ENCODE measurements around the gene ENPP5. TPM values are rescaled to one million over a fixed set of nuclear protein-coding genes. Genes with fewer than 3 reads are reported as not detected.

The ENPP5 gene
- total and polyA plus RNA-seq, 4 experiments from 2014 or later: 0.89 to 2.1 (median 1.6) TPM

GRCh38 chr6:46211917-46212316 is 41.1 kb upstream of the ENPP5 start:
- no peak for DNase-seq
- H3K27me3 ChIP-seq (ENCODE audit: insufficient read depth, low read length): no peaks in the 10 kb centered on the region
- H3K4me1 Mint-ChIP-seq: no peaks in the 10 kb centered on the region
- H3K9me3 Mint-ChIP-seq: peaks cover 0 to 4% (median under 1%) of the 10 kb centered on the region in 8 donors
- no peaks in the 10 kb centered on the region for H3K4me1 ChIP-seq (ENCODE audit: insufficient read depth, low read length)
- CTCF ChIA-PET (ENCODE audit: partially characterized antibody): interaction anchor here (1.1 kb wide), 1 partner anchor 9 kb away, joined by 3 read pairs; no protein-coding TSS in a partner anchor
- H3K4me3 Mint-ChIP-seq: no peak overlapping the region
- no peak overlapping the region for H3K27ac ChIP-seq (ENCODE audit: low read depth, low read length)
- no peaks in the 10 kb centered on the region for H3K27me3 Mint-ChIP-seq
- POLR2A ChIA-PET (ENCODE audit: partially characterized antibody): no interaction called here
- no peak overlapping the region for H3K27ac Mint-ChIP-seq
- no peaks in the 10 kb centered on the region for H3K36me3 ChIP-seq (ENCODE audit: insufficient read depth, low read length)
- no peak overlapping the region for H3K4me3 ChIP-seq (ENCODE audit: low read length in 2 of 2)
- intact Hi-C loops (cut with micrococcal nuclease): no loop called here
- no peaks in the 10 kb centered on the region for H3K36me3 Mint-ChIP-seq
- no peaks in the 10 kb centered on the region for H3K9me3 ChIP-seq (ENCODE audit: control insufficient read depth in 1 of 2, low read length in 2 of 2)

GRCh38 chr6:46210294-46210693 is 39.5 kb upstream of the ENPP5 start:
- Mint-ChIP-seq H3K27me3 (peaks cover 0 to 3% of the 10 kb centered on the region in 2 donors), H3K4me1 (no peaks in the 10 kb centered on the region), H3K36me3 (no peaks in the 10 kb centered on the region), H3K27ac (no peak overlapping the region), H3K4me3 (no peak overlapping the region), H3K9me3 (peaks cover 0 to 4% (median under 1%) of the 10 kb centered on the region in 8 donors)
- CTCF ChIA-PET (ENCODE audit: partially characterized antibody): no interaction called here
- POLR2A ChIA-PET (ENCODE audit: partially characterized antibody): no interaction called here
- DNase-seq: no peak
- Histone ChIP-seq H3K4me3 (ENCODE audit: low read length in 2 of 2) (no peak overlapping the region), H3K4me1 (ENCODE audit: insufficient read depth, low read length) (no peaks in the 10 kb centered on the region), H3K27ac (ENCODE audit: low read depth, low read length) (no peak overlapping the region), H3K36me3 (ENCODE audit: insufficient read depth, low read length) (no peaks in the 10 kb centered on the region), H3K9me3 (ENCODE audit: control insufficient read depth in 1 of 2, low read length in 2 of 2) (no peaks in the 10 kb centered on the region), H3K27me3 (ENCODE audit: insufficient read depth, low read length) (no peaks in the 10 kb centered on the region)
- intact Hi-C loops (cut with micrococcal nuclease): no loop called here

- no peaks in the 10 kb centered on the region for H3K36me3 ChIP-seq (ENCODE audit: insufficient read depth, low read length)
- no peak overlapping the region for H3K4me3 ChIP-seq (ENCODE audit: low read length in 2 of 2)
- H3K9me3 ChIP-seq (ENCODE audit: control insufficient read depth in 1 of 2, low read length in 2 of 2): no peaks in the 10 kb centered on the region
- no peak overlapping the region for H3K4me3 Mint-ChIP-seq
- POLR2A ChIA-PET (ENCODE audit: partially characterized antibody): no interaction called here
- no peaks in the 10 kb centered on the region for H3K36me3 Mint-ChIP-seq
- H3K9me3 Mint-ChIP-seq: peaks cover 0 to 3% (median under 1%) of the 10 kb centered on the region in 8 donors
- H3K4me1 ChIP-seq (ENCODE audit: insufficient read depth, low read length): no peaks in the 10 kb centered on the region
- CTCF ChIA-PET (ENCODE audit: partially characterized antibody): no interaction called here
- H3K4me1 Mint-ChIP-seq: no peaks in the 10 kb centered on the region
- H3K27ac ChIP-seq (ENCODE audit: low read depth, low read length): no peak overlapping the region
- peaks cover 0 to 3% of the 10 kb centered on the region in 2 donors for H3K27me3 Mint-ChIP-seq
- no peak for DNase-seq
- H3K27ac Mint-ChIP-seq: no peak overlapping the region
- intact Hi-C loops (cut with micrococcal nuclease): no loop called here
- no peaks in the 10 kb centered on the region for H3K27me3 ChIP-seq (ENCODE audit: insufficient read depth, low read length)
These were observed 37.5 kb upstream of the ENPP5 start for GRCh38 chr6:46208303-46208702.

- CTCF ChIA-PET (ENCODE audit: partially characterized antibody): interaction anchor here (0.6 kb wide), 1 partner anchor 10 kb away, joined by 3 read pairs; no protein-coding TSS in a partner anchor
- no peak overlapping the region for H3K27ac Mint-ChIP-seq
- Histone ChIP-seq H3K4me1 (ENCODE audit: insufficient read depth, low read length) (no peaks in the 10 kb centered on the region), H3K36me3 (ENCODE audit: insufficient read depth, low read length) (no peaks in the 10 kb centered on the region), H3K9me3 (ENCODE audit: control insufficient read depth in 1 of 2, low read length in 2 of 2) (no peaks in the 10 kb centered on the region), H3K4me3 (ENCODE audit: low read length in 2 of 2) (no peak overlapping the region), H3K27me3 (ENCODE audit: insufficient read depth, low read length) (no peaks in the 10 kb centered on the region), H3K27ac (ENCODE audit: low read depth, low read length) (no peak overlapping the region)
- intact Hi-C loops (cut with micrococcal nuclease): no loop called here
- DNase-seq: no peak
- no peak overlapping the region for H3K4me3 Mint-ChIP-seq
- POLR2A ChIA-PET (ENCODE audit: partially characterized antibody): no interaction called here
- peaks cover 0 to 6% (median 1%) of the 10 kb centered on the region in 8 donors for H3K9me3 Mint-ChIP-seq
- peaks cover 0 to 3% of the 10 kb centered on the region in 2 donors for H3K27me3 Mint-ChIP-seq
- no peaks in the 10 kb centered on the region for H3K36me3 Mint-ChIP-seq
- H3K4me1 Mint-ChIP-seq: no peaks in the 10 kb centered on the region
These were observed 36.4 kb upstream of the ENPP5 start for GRCh38 chr6:46207174-46207573.

GRCh38 chr6:46204880-46205650 is 34.3 kb upstream of the ENPP5 start:
- peaks cover 0 to 3% of the 10 kb centered on the region in 2 donors for H3K27me3 Mint-ChIP-seq
- no peak for DNase-seq
- Histone ChIP-seq H3K4me1 (ENCODE audit: insufficient read depth, low read length) (no peaks in the 10 kb centered on the region), H3K27me3 (ENCODE audit: insufficient read depth, low read length) (no peaks in the 10 kb centered on the region), H3K27ac (ENCODE audit: low read depth, low read length) (no peak overlapping the region), H3K36me3 (ENCODE audit: insufficient read depth, low read length) (no peaks in the 10 kb centered on the region), H3K9me3 (ENCODE audit: control insufficient read depth in 1 of 2, low read length in 2 of 2) (no peaks in the 10 kb centered on the region), H3K4me3 (ENCODE audit: low read length in 2 of 2) (no peak overlapping the region)
- no peak overlapping the region for H3K27ac Mint-ChIP-seq
- H3K9me3 Mint-ChIP-seq: peaks cover 0 to 4% (median 1%) of the 10 kb centered on the region in 8 donors
- ChIA-PET POLR2A (ENCODE audit: partially characterized antibody) (no interaction called here), CTCF (ENCODE audit: partially characterized antibody) (no interaction called here)
- no peaks in the 10 kb centered on the region for H3K4me1 Mint-ChIP-seq
- H3K36me3 Mint-ChIP-seq: no peaks in the 10 kb centered on the region
- H3K4me3 Mint-ChIP-seq: no peak overlapping the region
- intact Hi-C loops (cut with micrococcal nuclease): no loop called here

- ChIA-PET POLR2A (ENCODE audit: partially characterized antibody) (no interaction called here), CTCF (ENCODE audit: partially characterized antibody) (no interaction called here)
- no peak overlapping the region for H3K4me3 Mint-ChIP-seq
These were observed 32.8 kb upstream of the ENPP5 start for GRCh38 chr6:46203391-46204177.

GRCh38 chr6:46201702-46202101 is 30.9 kb upstream of the ENPP5 start:
- no peak overlapping the region for H3K4me3 Mint-ChIP-seq
- Histone ChIP-seq H3K36me3 (ENCODE audit: insufficient read depth, low read length) (no peaks in the 10 kb centered on the region), H3K27ac (ENCODE audit: low read depth, low read length) (no peak overlapping the region), H3K9me3 (ENCODE audit: control insufficient read depth in 1 of 2, low read length in 2 of 2) (no peaks in the 10 kb centered on the region), H3K4me1 (ENCODE audit: insufficient read depth, low read length) (no peaks in the 10 kb centered on the region), H3K4me3 (ENCODE audit: low read length in 2 of 2) (no peak overlapping the region), H3K27me3 (ENCODE audit: insufficient read depth, low read length) (no peaks in the 10 kb centered on the region)
- DNase-seq: no peak
- ChIA-PET CTCF (ENCODE audit: partially characterized antibody) (no interaction called here), POLR2A (ENCODE audit: partially characterized antibody) (no interaction called here)
- H3K4me1 Mint-ChIP-seq: no peaks in the 10 kb centered on the region
- no peaks in the 10 kb centered on the region for H3K36me3 Mint-ChIP-seq
- peaks cover 0 to 4% (median 0%) of the 10 kb centered on the region in 8 donors for H3K9me3 Mint-ChIP-seq
- H3K27ac Mint-ChIP-seq: no peak overlapping the region
- H3K27me3 Mint-ChIP-seq: peaks cover 0 to 5% of the 10 kb centered on the region in 2 donors
- intact Hi-C loops (cut with micrococcal nuclease): no loop called here

More at GRCh38 chr6:46203391-46204177, 32.8 kb upstream of the ENPP5 start:
- peaks cover 0 to 3% of the 10 kb centered on the region in 2 donors for H3K27me3 Mint-ChIP-seq
- no peaks in the 10 kb centered on the region for H3K4me1 Mint-ChIP-seq
- no peak overlapping the region for H3K4me3 ChIP-seq (ENCODE audit: low read length in 2 of 2)
- H3K36me3 Mint-ChIP-seq: no peaks in the 10 kb centered on the region
- H3K27me3 ChIP-seq (ENCODE audit: insufficient read depth, low read length): no peaks in the 10 kb centered on the region
- no peak overlapping the region for H3K27ac Mint-ChIP-seq
- no peak overlapping the region for H3K27ac ChIP-seq (ENCODE audit: low read depth, low read length)
- peaks cover 0 to 4% (median 0%) of the 10 kb centered on the region in 8 donors for H3K9me3 Mint-ChIP-seq
- intact Hi-C loops (cut with micrococcal nuclease): no loop called here
- no peaks in the 10 kb centered on the region for H3K4me1 ChIP-seq (ENCODE audit: insufficient read depth, low read length)
- H3K36me3 ChIP-seq (ENCODE audit: insufficient read depth, low read length): no peaks in the 10 kb centered on the region
- no peaks in the 10 kb centered on the region for H3K9me3 ChIP-seq (ENCODE audit: control insufficient read depth in 1 of 2, low read length in 2 of 2)
- no peak for DNase-seq

Measured in CD4-positive, alpha-beta memory T cell (primary cell).